Measurements from ENCODE around the gene SLC22A9. TPM values are rescaled to one million over a fixed set of nuclear protein-coding genes. Genes with fewer than 3 reads are reported as not detected.

The SLC22A9 gene
- total and polyA plus RNA-seq, 10 of the 15 experiments (the other 5 are each of a cell fraction or from before 2014, with no cell fraction given), result 0.03 to 0.06 TPM; not detected in 8

- no peak overlapping the region for H3K9ac ChIP-seq (ENCODE audit: control insufficient read depth, insufficient read depth, low read length)
- no peak overlapping the region for H3K27ac ChIP-seq (ENCODE audit: control insufficient read depth, insufficient read depth)
- RAD21 ChIA-PET (ENCODE audit: unreplicated experiment), result no interaction called here
- DNase-seq (ENCODE audit: low read depth, low spot score), result no peak
- intact Hi-C loops (cut with micrococcal nuclease; ENCODE audit: unreplicated experiment), result no loop called here
- no peaks in the 10 kb centered on the region for H3K79me2 ChIP-seq (ENCODE audit: control insufficient read depth, insufficient read depth, low read length)
- ATAC-seq, result no peak
- 8% methylated on average over 2 of the region's 2 CpGs for WGBS (ENCODE audit: insufficient coverage, insufficient replicate concordance, low lambda C conversion rate, missing lambda C conversion rate)
- SMC1A ChIA-PET (ENCODE audit: uncharacterized antibody, unreplicated experiment), result interaction anchor here (1.0 kb wide), 1 partner anchor 11 kb away, joined by 3 read pairs; no protein-coding TSS in a partner anchor
- no peak overlapping the region for H2AFZ ChIP-seq (ENCODE audit: control insufficient read depth, low read depth, low read length)
- H3K4me2 ChIP-seq (ENCODE audit: control insufficient read depth, insufficient read depth), result no peak overlapping the region
- POLR2A ChIA-PET, result no interaction called here
- BruUV-seq (replicated peaks), result no TSS peak
- FAIRE-seq, result no peak
- no peaks in the 10 kb centered on the region for H3K27me3 ChIP-seq (replicated peaks in 1 of 2; ENCODE audit: control insufficient read depth in 2 of 2, insufficient read depth in 2 of 2, low read length in 1 of 2)
- H3K4me1 ChIP-seq (ENCODE audit: control insufficient read depth, insufficient read depth, low read length), result no peaks in the 10 kb centered on the region
- no peaks in the 10 kb centered on the region for H4K20me1 ChIP-seq (ENCODE audit: control insufficient read depth, insufficient read depth)
- H3K36me3 ChIP-seq (ENCODE audit: control insufficient read depth in 2 of 2, insufficient read depth in 2 of 2, low read length in 1 of 2), result no peaks in the 10 kb centered on the region
- no peak overlapping the region for H3K4me3 ChIP-seq
- TF ChIP-seq PAX5 (IDR thresholded peaks at IDR 0.05; ENCODE audit: borderline replicate concordance, low read depth, low read length) (no peak), SREBF1 (IDR thresholded peaks at IDR 0.05; ENCODE audit: low read length) (no peak), PKNOX1 (IDR thresholded peaks at IDR 0.05) (no peak), MTA3 (IDR thresholded peaks at IDR 0.05; ENCODE audit: borderline replicate concordance, low read length) (no peak), RELB (IDR thresholded peaks at IDR 0.05; ENCODE audit: low read depth) (no peak), SMAD5 (IDR thresholded peaks at IDR 0.05; ENCODE audit: low read depth) (no peak), NFYB (IDR thresholded peaks at IDR 0.05; ENCODE audit: insufficient read depth, low read depth, low read length) (no peak), PBX3 (IDR thresholded peaks at IDR 0.05; ENCODE audit: insufficient replicate concordance, low read depth, low read length) (no peak), SMAD1 (IDR thresholded peaks at IDR 0.05; ENCODE audit: low read depth, partially characterized antibody) (no peak), IRF5 (IDR thresholded peaks at IDR 0.05; ENCODE audit: borderline replicate concordance) (no peak), CTCF (IDR thresholded peaks at IDR 0.05 in 2 of 3, conservative IDR thresholded peaks at IDR 0.05 in 1 of 3; ENCODE audit: control insufficient read depth in 2 of 3, extremely low read depth in 1 of 3, insufficient read depth in 1 of 3, low read depth in 3 of 3, low read length in 3 of 3) (no peak), CHD4 (IDR thresholded peaks at IDR 0.05) (no peak), SPI1 (IDR thresholded peaks at IDR 0.05; ENCODE audit: borderline replicate concordance, insufficient read depth, low read depth, low read length) (no peak), NKRF (conservative IDR thresholded peaks at IDR 0.05) (no peak)
- in situ Hi-C loops (cut with MboI), result no loop called here
- H3K9me3 ChIP-seq (replicated peaks; ENCODE audit: control insufficient read depth, insufficient read depth, low read length), result no peaks in the 10 kb centered on the region; the same call in 2 of the 3 replicates
- CTCF ChIA-PET, result interaction anchor here (1.1 kb wide), 1 partner anchor 11 kb away, joined by 3 read pairs; no protein-coding TSS in a partner anchor
Observed at GRCh38 chr11:63427971-63428508, 58.5 kb downstream of the SLC22A9 start.
